LNCAP (cell line): ENCODE data around the gene SMARCA4.

Experiments used
- TF ChIP-seq, protein P1 (sequence below): fragments of 450-650 bp; IDR thresholded peaks from 2 replicates; pipeline ENCODE4 v1.5.1; 2017; ENCODE audit warnings: mild to moderate bottlenecking

Gene SMARCA4

GRCh38 chr19:11021760-11022144, 60.9 kb downstream of the SMARCA4 start:
- TF ChIP-seq, protein P1, sequence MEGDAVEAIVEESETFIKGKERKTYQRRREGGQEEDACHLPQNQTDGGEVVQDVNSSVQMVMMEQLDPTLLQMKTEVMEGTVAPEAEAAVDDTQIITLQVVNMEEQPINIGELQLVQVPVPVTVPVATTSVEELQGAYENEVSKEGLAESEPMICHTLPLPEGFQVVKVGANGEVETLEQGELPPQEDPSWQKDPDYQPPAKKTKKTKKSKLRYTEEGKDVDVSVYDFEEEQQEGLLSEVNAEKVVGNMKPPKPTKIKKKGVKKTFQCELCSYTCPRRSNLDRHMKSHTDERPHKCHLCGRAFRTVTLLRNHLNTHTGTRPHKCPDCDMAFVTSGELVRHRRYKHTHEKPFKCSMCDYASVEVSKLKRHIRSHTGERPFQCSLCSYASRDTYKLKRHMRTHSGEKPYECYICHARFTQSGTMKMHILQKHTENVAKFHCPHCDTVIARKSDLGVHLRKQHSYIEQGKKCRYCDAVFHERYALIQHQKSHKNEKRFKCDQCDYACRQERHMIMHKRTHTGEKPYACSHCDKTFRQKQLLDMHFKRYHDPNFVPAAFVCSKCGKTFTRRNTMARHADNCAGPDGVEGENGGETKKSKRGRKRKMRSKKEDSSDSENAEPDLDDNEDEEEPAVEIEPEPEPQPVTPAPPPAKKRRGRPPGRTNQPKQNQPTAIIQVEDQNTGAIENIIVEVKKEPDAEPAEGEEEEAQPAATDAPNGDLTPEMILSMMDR: no peak

GRCh38 chr19:11023016-11023415, 62.2 kb downstream of the SMARCA4 start:
- TF ChIP-seq, protein P1: no peak

DNA sequence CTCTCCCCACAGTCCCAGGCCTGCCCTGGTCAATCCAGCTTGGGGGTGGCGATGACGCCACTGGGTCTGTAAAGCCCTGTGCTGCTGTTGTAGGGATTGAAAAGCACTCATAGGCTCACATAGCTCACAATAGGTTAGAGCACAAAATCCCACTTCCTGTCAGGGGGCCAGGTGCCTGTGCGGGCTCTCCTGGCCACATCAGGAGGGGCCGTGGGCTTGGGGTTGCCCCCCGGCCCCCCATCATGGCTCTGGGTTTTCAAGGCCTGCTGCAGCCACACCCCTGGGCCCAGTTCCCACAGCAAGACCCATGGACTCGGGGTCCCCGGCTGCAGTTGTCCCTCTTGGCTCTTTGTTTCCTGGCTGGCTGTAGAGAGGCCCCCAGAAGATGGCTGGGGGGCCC, 62.9 kb downstream of the SMARCA4 start:
- TF ChIP-seq, protein P1: no peak

GRCh38 chr19:11024259-11024658, 63.4 kb downstream of the SMARCA4 start:
- TF ChIP-seq, protein P1: no peak

GRCh38 chr19:11025006-11025405, 64.2 kb downstream of the SMARCA4 start:
- TF ChIP-seq, protein P1: no peak

DNA sequence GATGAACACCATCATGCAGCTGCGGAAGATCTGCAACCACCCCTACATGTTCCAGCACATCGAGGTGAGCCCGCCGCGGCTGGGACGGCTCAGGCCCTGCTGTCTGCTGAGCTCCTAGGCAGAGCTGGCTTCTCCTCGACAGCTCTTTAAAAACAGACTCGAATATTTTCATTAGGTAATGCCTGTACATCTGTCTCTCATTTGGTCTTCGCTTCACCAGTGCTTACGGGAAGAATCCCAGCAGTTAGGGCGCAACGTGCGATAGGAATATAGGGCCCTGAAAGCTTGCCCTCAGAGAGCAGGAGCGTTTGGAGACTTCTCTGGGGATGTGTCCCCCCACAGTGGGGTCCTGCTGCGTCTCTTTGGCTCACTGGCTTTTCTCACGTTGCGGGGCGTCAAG, 64.6 kb downstream of the SMARCA4 start:
- TF ChIP-seq, protein P1: no peak

GRCh38 chr19:11025997-11026396, 65.2 kb downstream of the SMARCA4 start:
- TF ChIP-seq, protein P1: no peak

DNA sequence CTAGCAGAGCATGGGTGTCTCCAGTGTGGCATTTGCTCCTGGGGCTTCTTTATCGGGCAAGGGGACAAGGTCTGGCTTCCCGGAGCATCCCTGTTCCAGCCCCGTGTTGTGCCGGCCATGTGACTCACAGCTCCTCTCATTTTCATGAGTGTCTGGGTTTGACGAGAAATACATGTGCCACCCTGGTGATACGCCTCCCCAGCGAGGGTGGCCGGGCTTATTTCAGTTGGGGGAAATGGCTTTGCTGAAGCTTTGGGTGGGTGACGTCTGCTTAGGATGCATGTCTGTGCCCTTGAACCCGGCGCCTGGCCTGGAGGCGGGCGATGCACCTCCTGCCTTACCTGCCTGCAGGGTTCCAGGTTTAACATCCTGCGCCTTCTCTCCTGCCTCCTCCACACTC, 66.6 kb downstream of the SMARCA4 start:
- TF ChIP-seq, protein P1: no peak
